ENCODE results near the gene GSTA4. TPM values are rescaled to one million over a fixed set of nuclear protein-coding genes. Genes with fewer than 3 reads are reported as not detected.

GSTA4 gene
- total and polyA plus RNA-seq, 2 donors (not counting 1 experiment from before 2014, with no cell fraction given), result 51.9 to 54.0 TPM

DNA sequence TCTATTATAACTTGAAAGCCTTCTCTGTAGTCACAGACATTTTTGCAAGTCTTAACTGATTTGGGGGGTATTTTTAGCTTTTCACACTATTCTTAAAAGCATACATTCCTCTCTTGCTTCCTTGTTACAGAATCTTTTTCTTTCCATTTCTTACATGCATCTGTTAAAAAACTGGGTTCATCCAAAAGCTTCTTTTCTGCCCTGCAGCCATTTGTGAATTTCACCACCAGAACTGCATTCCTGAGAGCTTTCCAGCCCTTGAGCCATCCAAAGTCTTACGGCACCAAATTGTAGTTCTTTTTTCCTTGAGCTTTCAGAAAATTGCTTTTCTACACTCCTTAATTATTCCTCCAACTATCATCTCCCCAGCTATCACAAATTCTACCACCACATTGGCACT is 19.7 kb upstream of the GSTA4 start:
- Histone ChIP-seq H2AFZ (ENCODE audit: low read length) (no peak overlapping the region), H3K27ac (ENCODE audit: insufficient read depth, low read length) (no peak overlapping the region), H3K9ac (ENCODE audit: insufficient read depth, low read length) (no peak overlapping the region), H3K79me2 (ENCODE audit: control insufficient read depth, insufficient read depth, low read length) (no peaks in the 10 kb centered on the region), H3K36me3 (ENCODE audit: control insufficient read depth, insufficient read depth, low read length) (peaks cover 9% of the 10 kb centered on the region), H3K4me2 (ENCODE audit: extremely low read depth, insufficient read depth, low read length) (no peak overlapping the region), H3K4me3 (replicated peaks in 1 of 4; ENCODE audit: control extremely low read depth in 1 of 4, insufficient read depth in 1 of 4, low read depth in 3 of 4, low read length in 4 of 4) (no peak overlapping the region), H3K27me3 (ENCODE audit: control insufficient read depth, insufficient read depth, low read length) (no peaks in the 10 kb centered on the region), H4K20me1 (ENCODE audit: control insufficient read depth, extremely low read depth, insufficient read depth, low read length) (no peaks in the 10 kb centered on the region), H3K4me1 (ENCODE audit: control insufficient read depth, extremely low read depth, insufficient read depth, low read length) (peaks cover 6% of the 10 kb centered on the region), H3K9me3 (ENCODE audit: control insufficient read depth, insufficient read depth, low read depth, low read length) (no peaks in the 10 kb centered on the region)
- TF ChIP-seq EZH2 (IDR thresholded peaks at IDR 0.05; ENCODE audit: low read length, missing control alignments), result no peak
- TF ChIP-seq, protein P1, sequence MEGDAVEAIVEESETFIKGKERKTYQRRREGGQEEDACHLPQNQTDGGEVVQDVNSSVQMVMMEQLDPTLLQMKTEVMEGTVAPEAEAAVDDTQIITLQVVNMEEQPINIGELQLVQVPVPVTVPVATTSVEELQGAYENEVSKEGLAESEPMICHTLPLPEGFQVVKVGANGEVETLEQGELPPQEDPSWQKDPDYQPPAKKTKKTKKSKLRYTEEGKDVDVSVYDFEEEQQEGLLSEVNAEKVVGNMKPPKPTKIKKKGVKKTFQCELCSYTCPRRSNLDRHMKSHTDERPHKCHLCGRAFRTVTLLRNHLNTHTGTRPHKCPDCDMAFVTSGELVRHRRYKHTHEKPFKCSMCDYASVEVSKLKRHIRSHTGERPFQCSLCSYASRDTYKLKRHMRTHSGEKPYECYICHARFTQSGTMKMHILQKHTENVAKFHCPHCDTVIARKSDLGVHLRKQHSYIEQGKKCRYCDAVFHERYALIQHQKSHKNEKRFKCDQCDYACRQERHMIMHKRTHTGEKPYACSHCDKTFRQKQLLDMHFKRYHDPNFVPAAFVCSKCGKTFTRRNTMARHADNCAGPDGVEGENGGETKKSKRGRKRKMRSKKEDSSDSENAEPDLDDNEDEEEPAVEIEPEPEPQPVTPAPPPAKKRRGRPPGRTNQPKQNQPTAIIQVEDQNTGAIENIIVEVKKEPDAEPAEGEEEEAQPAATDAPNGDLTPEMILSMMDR (conservative IDR thresholded peaks at IDR 0.05 in 1 of 2, IDR thresholded peaks at IDR 0.05 in 1 of 2; ENCODE audit: low read depth in 1 of 2, low read length in 2 of 2), result no peak
- DNase-seq (ENCODE audit: low read depth in 2 of 2), result peak in 1 of 2 donors; percentile 7

DNA sequence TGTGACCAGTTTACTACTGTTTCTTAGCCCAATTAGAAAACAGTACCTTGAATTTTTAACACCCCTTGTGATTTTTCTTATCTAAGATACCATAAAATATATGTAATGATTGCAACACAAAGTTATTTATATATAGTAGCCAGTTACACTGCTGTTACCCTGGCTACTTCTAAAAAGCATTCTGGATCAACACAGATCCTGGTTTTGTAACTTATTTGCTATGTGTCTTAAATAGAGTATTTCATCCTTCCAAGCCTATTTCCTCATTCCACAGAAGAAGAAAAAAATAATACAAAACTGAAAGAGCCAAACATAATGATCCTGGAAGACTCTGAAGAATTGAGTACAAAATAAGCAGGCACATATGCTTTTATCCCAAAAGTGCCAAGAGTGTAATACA is 19.0 kb upstream of the GSTA4 start:
- no peak overlapping the region for H3K4me2 ChIP-seq (ENCODE audit: extremely low read depth, insufficient read depth, low read length)
- no peaks in the 10 kb centered on the region for H4K20me1 ChIP-seq (ENCODE audit: control insufficient read depth, extremely low read depth, insufficient read depth, low read length)
- H3K9ac ChIP-seq (ENCODE audit: insufficient read depth, low read length), result no peak overlapping the region
- H3K4me3 ChIP-seq (replicated peaks in 1 of 4; ENCODE audit: control extremely low read depth in 1 of 4, insufficient read depth in 1 of 4, low read depth in 3 of 4, low read length in 4 of 4), result no peak overlapping the region
- TF ChIP-seq EZH2 (IDR thresholded peaks at IDR 0.05; ENCODE audit: low read length, missing control alignments), result no peak
- TF ChIP-seq, protein P1 (conservative IDR thresholded peaks at IDR 0.05 in 1 of 2, IDR thresholded peaks at IDR 0.05 in 1 of 2; ENCODE audit: low read depth in 1 of 2, low read length in 2 of 2), result no peak
- DNase-seq (ENCODE audit: low read depth in 2 of 2), result peak in 1 of 2 donors; percentile 74
- no peak overlapping the region for H2AFZ ChIP-seq (ENCODE audit: low read length)
- H3K27ac ChIP-seq (ENCODE audit: insufficient read depth, low read length), result no peak overlapping the region
- H3K9me3 ChIP-seq (ENCODE audit: control insufficient read depth, insufficient read depth, low read depth, low read length), result no peaks in the 10 kb centered on the region
- no peaks in the 10 kb centered on the region for H3K27me3 ChIP-seq (ENCODE audit: control insufficient read depth, insufficient read depth, low read length)
- H3K36me3 ChIP-seq (ENCODE audit: control insufficient read depth, insufficient read depth, low read length), result peaks cover 11% of the 10 kb centered on the region
- H3K4me1 ChIP-seq (ENCODE audit: control insufficient read depth, extremely low read depth, insufficient read depth, low read length), result peaks cover 6% of the 10 kb centered on the region
- H3K79me2 ChIP-seq (ENCODE audit: control insufficient read depth, insufficient read depth, low read length), result no peaks in the 10 kb centered on the region

DNA sequence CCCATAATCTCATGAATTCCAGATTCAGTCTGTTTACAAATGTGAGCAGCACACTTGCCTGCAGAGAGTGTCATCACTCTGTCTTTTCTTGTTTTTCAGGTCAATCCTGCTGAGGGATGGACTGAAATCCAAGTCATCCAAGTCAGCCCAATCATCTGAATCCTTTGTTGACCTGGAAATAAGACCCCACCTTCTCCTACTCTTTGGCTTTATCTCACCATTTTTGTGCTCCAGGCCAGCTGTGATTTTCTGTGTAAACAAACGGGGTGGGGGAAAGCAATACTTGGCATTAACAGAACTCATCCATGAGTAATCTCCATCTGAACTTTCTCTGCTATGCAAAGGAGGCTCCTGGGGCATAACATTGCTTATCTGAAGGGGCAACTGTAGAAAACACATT is 16.9 kb upstream of the GSTA4 start:
- Histone ChIP-seq H3K27ac (ENCODE audit: insufficient read depth, low read length) (no peak overlapping the region), H3K36me3 (ENCODE audit: control insufficient read depth, insufficient read depth, low read length) (peaks cover 11% of the 10 kb centered on the region)
- DNase-seq (ENCODE audit: low read depth in 2 of 2), result peak in 1 of 2 donors; percentile 16

More for the DNA sequence above, 16.9 kb upstream of the GSTA4 start:
- peaks cover 6% of the 10 kb centered on the region for H3K4me1 ChIP-seq (ENCODE audit: control insufficient read depth, extremely low read depth, insufficient read depth, low read length)
- H3K79me2 ChIP-seq (ENCODE audit: control insufficient read depth, insufficient read depth, low read length), result no peaks in the 10 kb centered on the region
- no peaks in the 10 kb centered on the region for H3K27me3 ChIP-seq (ENCODE audit: control insufficient read depth, insufficient read depth, low read length)
- no peaks in the 10 kb centered on the region for H4K20me1 ChIP-seq (ENCODE audit: control insufficient read depth, extremely low read depth, insufficient read depth, low read length)
- no peak overlapping the region for H3K4me2 ChIP-seq (ENCODE audit: extremely low read depth, insufficient read depth, low read length)
- no peak for TF ChIP-seq EZH2 (IDR thresholded peaks at IDR 0.05; ENCODE audit: low read length, missing control alignments)
- TF ChIP-seq, protein P1 (conservative IDR thresholded peaks at IDR 0.05 in 1 of 2, IDR thresholded peaks at IDR 0.05 in 1 of 2; ENCODE audit: low read depth in 1 of 2, low read length in 2 of 2), result no peak
- no peak overlapping the region for H3K9ac ChIP-seq (ENCODE audit: insufficient read depth, low read length)
- H3K4me3 ChIP-seq (replicated peaks in 1 of 4; ENCODE audit: control extremely low read depth in 1 of 4, insufficient read depth in 1 of 4, low read depth in 3 of 4, low read length in 4 of 4), result no peak overlapping the region
- no peaks in the 10 kb centered on the region for H3K9me3 ChIP-seq (ENCODE audit: control insufficient read depth, insufficient read depth, low read depth, low read length)
- no peak overlapping the region for H2AFZ ChIP-seq (ENCODE audit: low read length)
